Central memory CD8-positive, alpha-beta T cell (primary cell): ENCODE measurements around the gene CHRND.

Experiments
- ATAC-seq: fragments of 150-1000 bp; cut with Tn5 transposase; replicated peaks from 2 replicates; pipeline ENCODE4 v1.10.0; 2022; ENCODE audit warnings: mild to moderate bottlenecking, moderate FRiP score, moderate number of reproducible peaks; ENCODE audit not compliant: poor library complexity, severe bottlenecking; ENCODE audit errors: extremely low read depth
- DNase-seq, 2 donors: peaks; one replicate each; pipeline ENCODE4 v3.0.0; 2021; ENCODE audit warnings: low spot score in 2 of 2
- H3K27ac Mint-ChIP-seq: one replicate; pipeline ENCODE4 v1.8.0; 2022; ENCODE audit warnings: low read depth, mild to moderate bottlenecking, moderate library complexity, mixed read lengths
- H3K27me3 Mint-ChIP-seq: one replicate; pipeline ENCODE4 v1.8.0; 2022; ENCODE audit warnings: mixed read lengths
- H3K36me3 Mint-ChIP-seq: one replicate; pipeline ENCODE4 v1.8.0; 2022; ENCODE audit warnings: mild to moderate bottlenecking, moderate library complexity, mixed read lengths; ENCODE audit not compliant: insufficient read depth
- H3K4me1 Mint-ChIP-seq: one replicate; pipeline ENCODE4 v1.8.0; 2022; ENCODE audit warnings: mixed read lengths
- H3K4me3 Mint-ChIP-seq: one replicate; pipeline ENCODE4 v1.8.0; 2022; ENCODE audit warnings: mild to moderate bottlenecking, moderate library complexity, mixed read lengths
- H3K9me3 Mint-ChIP-seq: one replicate; pipeline ENCODE4 v1.8.0; 2022; ENCODE audit warnings: mixed read lengths

CHRND gene

DNA sequence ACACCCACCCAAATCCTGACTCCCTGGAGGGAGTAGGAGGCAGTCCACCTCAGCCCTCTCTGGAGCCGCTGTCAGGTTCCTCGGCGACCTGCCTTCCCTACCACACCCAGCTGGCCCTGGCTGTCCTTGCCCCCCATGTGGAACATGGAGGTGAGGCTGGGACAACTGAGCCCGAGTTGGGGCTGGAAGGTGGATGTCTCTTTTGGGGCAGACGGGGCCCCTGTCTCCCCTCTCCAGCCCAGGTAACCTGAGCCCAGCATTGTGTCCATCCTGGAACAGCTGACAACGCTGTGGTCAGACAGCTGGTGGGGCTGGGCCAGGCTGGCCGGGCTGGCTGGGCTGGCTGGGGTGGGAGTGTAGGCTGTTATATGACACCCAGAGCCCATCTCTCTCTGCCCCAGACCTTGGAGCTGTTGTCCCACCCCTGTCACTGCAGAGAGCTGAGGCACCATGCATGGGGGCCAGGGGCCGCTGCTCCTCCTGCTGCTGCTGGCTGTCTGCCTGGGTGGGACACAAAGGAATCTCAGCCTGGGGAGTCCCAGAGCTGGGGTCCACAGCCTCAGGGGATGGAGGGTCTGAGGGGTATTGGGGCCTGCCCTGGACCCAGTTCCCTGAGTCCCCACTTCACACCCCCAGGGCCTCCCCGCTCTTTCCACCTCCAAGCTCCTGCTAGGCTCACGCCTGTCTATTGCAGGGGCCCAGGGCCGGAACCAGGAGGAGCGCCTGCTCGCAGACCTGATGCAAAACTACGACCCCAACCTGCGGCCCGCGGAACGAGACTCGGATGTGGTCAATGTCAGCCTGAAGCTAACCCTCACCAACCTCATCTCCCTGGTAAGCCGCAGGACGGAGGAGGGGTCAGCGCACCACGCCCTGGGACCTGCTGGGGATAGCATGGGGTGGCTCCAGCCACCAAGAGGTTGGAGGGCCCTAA lies 13.6 kb downstream of the CHRND start, which contains the start of gene CHRNG:
Gene CHRNG, plus strand, starts transcription at position 395 of the 934 bp plus-strand sequence. Its CDS starts 56 bp downstream, at position 451.
- H3K27ac Mint-ChIP-seq = no peak within 1 kb of the TSS

GRCh38 chr2:232540441-232541041 lies 14.6 kb downstream of the CHRND start:
- H3K4me3 Mint-ChIP-seq = no peak overlapping the region
- peaks cover 37% of the 10 kb centered on the region for H3K4me1 Mint-ChIP-seq
- DNase-seq (no peak), ATAC-seq (no peak)
- no peaks in the 10 kb centered on the region for H3K9me3 Mint-ChIP-seq
- H3K27me3 Mint-ChIP-seq = peaks cover 20% of the 10 kb centered on the region
- no peak overlapping the region for H3K27ac Mint-ChIP-seq
- peaks cover 7% of the 10 kb centered on the region for H3K36me3 Mint-ChIP-seq

More for the DNA sequence above, 13.6 kb downstream of the CHRND start, which contains the start of gene CHRNG:
- Mint-ChIP-seq H3K27me3 (peaks cover 30% of the 10 kb centered on the region), H3K9me3 (no peaks in the 10 kb centered on the region), H3K4me1 (peaks cover 31% of the 10 kb centered on the region), H3K4me3 (no peak within 1 kb of the TSS), H3K36me3 (peaks cover 5% of the 10 kb centered on the region)
- no peak for ATAC-seq
- DNase-seq = no peak

GRCh38 chr2:232541195-232541960 lies 15.4 kb downstream of the CHRND start:
- Mint-ChIP-seq H3K9me3 (no peaks in the 10 kb centered on the region), H3K4me1 (peaks cover 37% of the 10 kb centered on the region), H3K27me3 (peaks cover 12% of the 10 kb centered on the region), H3K27ac (no peak overlapping the region), H3K36me3 (peaks cover 7% of the 10 kb centered on the region), H3K4me3 (no peak overlapping the region)
- DNase-seq (no peak), ATAC-seq (no peak)

GRCh38 chr2:232541961-232542714 lies 16.2 kb downstream of the CHRND start:
- Mint-ChIP-seq H3K36me3 (peaks cover 8% of the 10 kb centered on the region), H3K4me3 (no peak overlapping the region), H3K27me3 (peaks cover 12% of the 10 kb centered on the region), H3K4me1 (peaks cover 42% of the 10 kb centered on the region), H3K9me3 (no peaks in the 10 kb centered on the region), H3K27ac (no peak overlapping the region)
- ATAC-seq (no peak), DNase-seq (no peak)

DNA sequence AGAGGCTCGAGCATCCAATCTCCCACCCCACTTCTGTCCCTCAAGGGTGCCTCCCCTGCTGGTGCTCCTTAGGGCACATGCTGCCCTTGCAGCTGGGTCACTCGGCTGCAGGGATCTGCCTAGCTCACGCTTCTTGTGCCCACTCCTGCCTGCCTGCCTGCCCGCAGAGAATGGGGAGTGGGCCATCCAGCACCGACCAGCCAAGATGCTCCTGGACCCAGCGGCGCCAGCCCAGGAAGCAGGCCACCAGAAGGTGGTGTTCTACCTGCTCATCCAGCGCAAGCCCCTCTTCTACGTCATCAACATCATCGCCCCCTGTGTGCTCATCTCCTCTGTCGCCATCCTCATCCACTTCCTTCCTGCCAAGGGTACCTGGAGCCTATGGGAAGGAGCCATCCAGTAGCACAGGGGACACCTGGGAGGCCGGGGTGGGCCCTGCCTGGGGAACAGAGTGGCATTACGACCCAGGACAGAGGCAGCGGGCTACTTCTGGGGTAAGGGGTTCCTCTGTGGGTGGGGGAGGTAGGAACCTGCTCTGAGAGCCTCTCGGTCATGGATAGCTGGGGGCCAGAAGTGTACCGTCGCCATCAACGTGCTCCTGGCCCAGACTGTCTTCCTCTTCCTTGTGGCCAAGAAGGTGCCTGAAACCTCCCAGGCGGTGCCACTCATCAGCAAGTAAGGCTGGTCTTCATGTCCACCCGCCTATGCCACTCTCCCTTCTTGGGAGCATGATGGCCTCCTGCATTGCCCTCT lies 16.9 kb downstream of the CHRND start:
- ATAC-seq (no peak), DNase-seq (no peak)
- peaks cover 44% of the 10 kb centered on the region for H3K4me1 Mint-ChIP-seq
- no peak overlapping the region for H3K27ac Mint-ChIP-seq
- peaks cover 8% of the 10 kb centered on the region for H3K36me3 Mint-ChIP-seq
- H3K27me3 Mint-ChIP-seq = peaks cover 11% of the 10 kb centered on the region
- H3K4me3 Mint-ChIP-seq = no peak overlapping the region
- no peaks in the 10 kb centered on the region for H3K9me3 Mint-ChIP-seq

DNA sequence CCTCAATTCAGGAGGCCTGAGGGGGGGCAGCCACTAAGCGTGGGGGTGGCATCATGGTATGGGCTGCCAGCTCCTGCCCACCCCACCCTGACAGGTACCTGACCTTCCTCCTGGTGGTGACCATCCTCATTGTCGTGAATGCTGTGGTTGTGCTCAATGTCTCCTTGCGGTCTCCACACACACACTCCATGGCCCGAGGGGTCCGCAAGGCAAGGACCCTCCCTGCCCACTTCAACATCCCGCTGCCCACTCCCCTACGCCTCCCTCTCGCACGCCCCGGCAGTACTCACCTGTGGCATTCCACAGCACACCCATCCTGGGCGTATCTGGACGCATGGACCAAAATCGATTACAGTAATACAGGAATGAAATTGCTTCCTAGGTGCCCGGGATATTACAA lies 17.5 kb downstream of the CHRND start:
- Mint-ChIP-seq H3K36me3 (peaks cover 8% of the 10 kb centered on the region), H3K4me1 (peaks cover 45% of the 10 kb centered on the region), H3K9me3 (no peaks in the 10 kb centered on the region), H3K4me3 (no peak overlapping the region), H3K27me3 (peaks cover 5% of the 10 kb centered on the region), H3K27ac (no peak overlapping the region)
- no peak for ATAC-seq
- no peak for DNase-seq

- Mint-ChIP-seq H3K27me3 (no peaks in the 10 kb centered on the region), H3K4me1 (peaks cover 46% of the 10 kb centered on the region), H3K9me3 (no peaks in the 10 kb centered on the region), H3K27ac (no peak overlapping the region), H3K36me3 (peaks cover 8% of the 10 kb centered on the region), H3K4me3 (no peak overlapping the region)
- ATAC-seq (no peak), DNase-seq (no peak)
These were observed 18.1 kb downstream of the CHRND start for GRCh38 chr2:232543928-232544631.

DNA sequence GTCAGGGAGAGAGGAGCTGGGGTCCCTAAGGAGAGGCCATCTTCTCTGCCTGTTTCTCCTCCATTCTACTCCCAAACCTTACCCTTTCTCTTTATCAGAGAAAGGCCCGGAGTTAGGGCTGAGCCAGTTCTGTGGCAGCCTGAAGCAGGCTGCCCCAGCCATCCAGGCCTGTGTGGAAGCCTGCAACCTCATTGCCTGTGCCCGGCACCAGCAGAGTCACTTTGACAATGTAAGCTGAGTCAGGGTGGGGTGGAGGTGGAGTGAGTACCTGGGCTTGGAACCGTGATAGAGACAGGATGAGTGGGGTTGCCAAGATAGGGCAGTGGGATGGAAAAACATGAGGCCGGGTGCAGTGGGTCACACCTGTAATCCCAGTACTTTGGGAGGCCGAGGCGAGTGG lies 18.7 kb downstream of the CHRND start:
- Mint-ChIP-seq H3K27me3 (no peaks in the 10 kb centered on the region), H3K36me3 (peaks cover 10% of the 10 kb centered on the region), H3K4me3 (no peak overlapping the region), H3K4me1 (peaks cover 52% of the 10 kb centered on the region), H3K9me3 (no peaks in the 10 kb centered on the region), H3K27ac (peak overlapping the region; percentile 38)
- no peak for ATAC-seq
- DNase-seq = no peak

GRCh38 chr2:232545511-232546375 lies 19.8 kb downstream of the CHRND start:
- no peaks in the 10 kb centered on the region for H3K27me3 Mint-ChIP-seq
- H3K9me3 Mint-ChIP-seq = no peaks in the 10 kb centered on the region
- peak overlapping the region; percentile 38 for H3K27ac Mint-ChIP-seq
- peaks cover 13% of the 10 kb centered on the region for H3K36me3 Mint-ChIP-seq
- ATAC-seq = no peak
- DNase-seq = no peak
- no peak overlapping the region for H3K4me3 Mint-ChIP-seq
- peaks cover 52% of the 10 kb centered on the region for H3K4me1 Mint-ChIP-seq

GRCh38 chr2:232547991-232548390 lies 22.0 kb downstream of the CHRND start:
- Mint-ChIP-seq H3K4me3 (peak overlapping the region; percentile 98), H3K27ac (no peak overlapping the region), H3K4me1 (peaks cover 57% of the 10 kb centered on the region), H3K9me3 (no peaks in the 10 kb centered on the region), H3K36me3 (peaks cover 22% of the 10 kb centered on the region), H3K27me3 (no peaks in the 10 kb centered on the region)
- ATAC-seq (no peak), DNase-seq (no peak)
